ENCODE results near the gene HNF4A. TPM values are rescaled to one million over a fixed set of nuclear protein-coding genes. Genes with fewer than 3 reads are reported as not detected.

The HNF4A gene
- polyA plus RNA-seq, 1 donor = 0.04 TPM

GRCh38 chr20:44445742-44446710, 90.5 kb downstream of the HNF4A start:
- no peak for DNase-seq

DNA sequence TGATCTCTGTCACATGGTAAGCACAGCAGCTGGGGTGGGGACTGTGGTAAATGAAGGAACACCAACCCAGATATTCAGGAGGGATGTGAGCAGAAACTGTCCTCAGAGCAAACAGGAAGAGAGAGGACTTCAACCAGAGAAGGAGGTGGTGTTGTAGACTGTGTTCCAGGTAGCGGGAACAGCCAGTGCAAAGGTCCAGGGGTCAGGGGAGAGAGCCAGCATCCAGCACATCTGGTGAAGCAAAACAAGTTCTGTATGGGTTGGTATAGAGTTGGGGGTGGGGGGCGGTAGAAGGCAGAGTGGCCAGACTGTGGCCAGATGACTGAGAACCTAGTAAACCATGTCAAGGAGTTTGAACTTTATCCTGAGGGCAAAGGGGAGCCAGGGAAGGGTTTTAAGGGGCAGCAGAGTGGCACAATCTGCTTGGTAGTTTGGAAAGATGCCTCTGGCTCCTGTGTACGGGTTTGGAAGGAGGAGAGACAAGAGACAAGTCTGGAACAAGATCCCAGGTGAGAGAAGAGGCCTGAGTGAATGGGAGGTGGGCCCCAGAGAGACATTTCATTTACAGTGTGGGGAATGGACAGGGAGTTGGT, 92.4 kb downstream of the HNF4A start:
- no peak for DNase-seq

DNA sequence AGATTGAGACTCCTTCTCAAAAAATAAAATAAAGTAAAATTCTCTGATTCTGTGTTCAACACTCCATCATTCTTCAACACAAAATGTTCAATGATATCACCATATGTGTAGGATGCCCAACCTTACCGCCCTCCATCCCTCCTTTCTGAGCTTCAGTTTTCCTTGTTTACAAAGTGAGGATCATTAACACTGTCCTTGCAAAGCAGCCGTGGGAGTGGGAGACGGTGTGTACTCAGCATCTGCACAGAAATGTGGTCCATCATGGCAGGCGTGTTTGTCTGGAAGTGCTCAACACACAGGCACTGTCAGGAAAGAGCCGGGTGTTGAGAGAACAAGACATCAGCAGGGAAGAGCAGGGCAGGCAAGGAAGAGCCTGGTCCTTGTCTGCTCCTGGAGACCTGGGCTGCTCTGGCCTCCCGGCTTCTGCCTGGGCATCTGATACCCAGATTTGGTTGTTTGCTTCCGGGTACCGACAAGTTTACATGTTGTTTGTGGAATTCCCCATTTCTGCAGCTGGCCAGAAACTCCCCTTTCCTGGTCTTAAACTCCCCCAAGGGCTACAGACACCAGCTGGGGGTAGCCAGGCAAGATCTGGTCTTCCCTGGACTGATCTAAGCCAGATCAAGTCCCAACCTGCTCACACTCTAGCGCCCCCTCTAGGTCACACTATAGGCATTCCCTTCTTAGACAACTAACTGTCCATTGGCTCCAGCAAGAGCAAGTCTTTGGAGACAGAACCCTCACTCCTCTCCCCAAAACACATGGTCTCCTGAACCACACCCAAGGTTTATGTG, 93.5 kb downstream of the HNF4A start:
- no peak for DNase-seq

- no peak for DNase-seq
Observed at GRCh38 chr20:44449864-44450263, 94.4 kb downstream of the HNF4A start.

- DNase-seq = no peak
Observed at GRCh38 chr20:44450281-44450889, 94.9 kb downstream of the HNF4A start.

GRCh38 chr20:44450903-44451450, 95.5 kb downstream of the HNF4A start:
- no peak for DNase-seq

DNA sequence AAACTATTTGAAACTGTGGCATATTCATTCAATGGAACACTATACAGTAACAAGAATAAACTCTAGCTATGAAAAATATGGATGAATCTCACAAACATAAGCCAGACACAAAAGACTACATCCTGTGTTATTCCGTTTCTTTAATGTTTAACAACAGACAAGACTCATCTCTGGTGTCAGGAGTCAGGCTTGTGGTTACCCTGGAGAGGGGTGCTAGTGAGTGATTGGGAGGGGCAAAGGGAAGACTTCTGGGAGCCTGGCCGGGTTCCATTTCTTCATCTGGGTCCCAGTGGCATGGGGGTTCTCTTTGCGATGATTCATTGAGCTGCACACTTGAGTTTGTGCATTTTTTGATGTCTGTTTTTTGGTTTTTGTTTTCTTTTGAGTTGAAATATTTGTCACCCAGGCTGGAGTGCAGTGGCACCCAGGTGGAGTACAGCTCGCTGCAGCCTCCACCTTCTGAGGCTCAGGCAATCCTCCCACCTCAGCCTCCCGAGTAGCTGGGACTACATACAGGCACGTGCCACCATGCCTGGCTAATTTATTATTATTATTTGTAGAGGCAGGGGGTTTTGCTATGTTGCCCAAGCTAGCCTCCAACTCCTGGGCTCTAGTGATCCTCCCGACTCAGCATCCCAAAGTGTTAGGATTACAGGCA, 98.9 kb downstream of the HNF4A start:
- no peak for DNase-seq

DNA sequence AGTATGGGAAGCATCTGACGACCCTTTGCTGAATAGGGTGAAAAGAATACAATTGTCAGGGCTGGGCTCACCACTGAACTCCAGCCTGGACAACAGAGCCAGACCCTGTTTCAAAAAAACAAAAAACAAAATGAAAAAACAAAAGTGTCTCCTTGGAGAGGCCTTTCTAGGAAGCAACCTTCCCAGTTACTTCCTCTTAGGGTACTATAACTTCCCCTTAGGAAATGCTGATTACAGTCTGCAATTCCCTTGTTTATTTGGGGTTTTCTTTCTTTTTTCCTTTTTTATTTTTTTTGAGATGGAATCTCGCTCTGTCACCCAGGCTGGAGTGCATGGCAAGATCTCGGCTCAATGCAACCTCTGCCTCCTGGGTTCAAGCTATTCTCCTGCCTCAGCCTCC, 99.6 kb downstream of the HNF4A start:
- no peak for DNase-seq

GRCh38 chr20:44456611-44457010, 101.1 kb downstream of the HNF4A start:
- no peak for DNase-seq

DNA sequence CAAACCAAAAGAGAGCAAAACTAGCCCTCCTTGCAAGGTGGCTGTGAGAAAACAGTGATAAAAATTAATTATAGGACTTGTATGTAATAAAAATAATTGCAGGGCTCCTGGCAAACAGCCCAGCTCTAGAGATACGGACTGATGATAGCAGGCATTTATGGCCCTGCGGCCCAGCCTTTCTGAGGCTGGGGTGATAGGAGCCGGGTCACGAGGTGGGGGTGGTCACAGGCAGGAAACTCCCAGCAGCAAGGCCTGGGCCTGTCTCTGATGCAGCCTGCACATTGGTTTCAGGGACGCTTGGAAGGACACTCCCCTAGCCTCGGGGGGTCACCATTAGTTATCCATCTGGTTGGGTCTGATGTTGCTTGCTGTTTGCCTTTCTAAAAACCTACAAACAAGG, 101.5 kb downstream of the HNF4A start:
- no peak for DNase-seq

DNA sequence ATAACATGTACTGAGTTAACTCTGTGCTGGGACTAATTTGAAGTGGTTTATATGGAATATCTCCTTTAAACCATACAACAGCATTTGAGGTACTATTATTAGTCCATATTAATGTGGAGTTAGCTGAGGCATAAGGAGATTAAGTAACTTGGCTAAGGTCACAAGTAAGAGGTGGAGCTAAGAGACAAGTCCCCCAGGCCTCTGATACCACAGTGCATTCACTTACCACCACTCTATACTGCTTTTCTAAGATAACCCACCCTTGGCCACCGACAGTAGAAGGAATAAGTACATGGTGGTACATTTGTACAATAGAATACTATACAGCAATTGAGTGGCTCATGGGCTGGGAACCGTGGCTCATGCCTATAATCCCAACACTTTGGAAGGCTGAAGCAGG, 103.8 kb downstream of the HNF4A start:
- DNase-seq = no peak

GRCh38 chr20:44460795-44461141, 105.3 kb downstream of the HNF4A start:
- no peak for DNase-seq

GRCh38 chr20:44461142-44461802, 105.8 kb downstream of the HNF4A start:
- DNase-seq = no peak

- no peak for DNase-seq
Observed at GRCh38 chr20:44461803-44462174, 106.3 kb downstream of the HNF4A start.

DNA sequence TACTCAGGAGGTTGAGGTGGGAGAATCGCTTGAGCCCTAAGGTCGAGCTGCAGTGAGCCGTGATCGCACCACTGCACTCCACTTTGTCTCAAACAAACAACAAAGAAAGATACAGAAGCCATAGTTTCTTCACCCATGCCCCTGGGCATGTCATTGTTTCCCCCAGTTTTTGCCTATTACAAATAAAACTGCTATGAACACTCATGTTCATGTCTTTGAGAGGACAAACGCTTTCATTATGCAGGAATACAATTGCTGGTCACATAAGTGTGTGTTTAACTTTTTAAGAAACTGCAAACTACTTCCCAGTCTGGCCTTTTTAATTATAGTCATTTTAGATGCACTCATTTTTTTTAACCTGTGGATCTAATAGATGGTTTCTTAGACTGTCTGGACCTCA, 108.0 kb downstream of the HNF4A start:
- DNase-seq = no peak

GRCh38 chr20:44464514-44464913, 109.0 kb downstream of the HNF4A start:
- no peak for DNase-seq

DNA sequence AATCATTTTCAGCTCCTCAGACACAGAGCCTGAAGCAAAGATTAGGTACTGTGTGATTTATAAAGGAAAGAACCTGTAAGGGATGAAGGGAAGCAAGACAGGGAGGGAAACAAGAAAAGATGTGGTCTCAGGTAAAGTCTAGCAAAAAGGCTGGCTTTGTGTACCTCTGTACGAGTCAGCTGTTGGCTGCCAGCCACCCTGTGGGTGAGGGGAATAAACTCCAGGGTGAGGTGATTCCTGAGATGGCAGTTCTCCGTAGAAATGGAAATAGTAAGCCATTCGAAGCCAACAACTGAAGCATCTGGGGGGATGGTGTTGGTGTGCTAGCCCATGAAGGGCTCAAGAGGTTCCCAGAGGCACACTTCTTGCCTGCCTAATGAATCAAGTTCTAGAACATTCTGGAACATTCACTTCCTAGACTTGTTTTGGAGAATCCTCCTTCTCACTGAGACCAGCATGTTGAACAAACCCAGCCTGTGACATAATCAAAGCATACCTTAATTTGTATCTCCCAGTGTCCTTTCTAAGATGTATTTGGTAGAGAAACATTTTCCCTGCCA, 109.6 kb downstream of the HNF4A start:
- no peak for DNase-seq

- DNase-seq = no peak
Observed at GRCh38 chr20:44467289-44467883, 111.9 kb downstream of the HNF4A start.

DNA sequence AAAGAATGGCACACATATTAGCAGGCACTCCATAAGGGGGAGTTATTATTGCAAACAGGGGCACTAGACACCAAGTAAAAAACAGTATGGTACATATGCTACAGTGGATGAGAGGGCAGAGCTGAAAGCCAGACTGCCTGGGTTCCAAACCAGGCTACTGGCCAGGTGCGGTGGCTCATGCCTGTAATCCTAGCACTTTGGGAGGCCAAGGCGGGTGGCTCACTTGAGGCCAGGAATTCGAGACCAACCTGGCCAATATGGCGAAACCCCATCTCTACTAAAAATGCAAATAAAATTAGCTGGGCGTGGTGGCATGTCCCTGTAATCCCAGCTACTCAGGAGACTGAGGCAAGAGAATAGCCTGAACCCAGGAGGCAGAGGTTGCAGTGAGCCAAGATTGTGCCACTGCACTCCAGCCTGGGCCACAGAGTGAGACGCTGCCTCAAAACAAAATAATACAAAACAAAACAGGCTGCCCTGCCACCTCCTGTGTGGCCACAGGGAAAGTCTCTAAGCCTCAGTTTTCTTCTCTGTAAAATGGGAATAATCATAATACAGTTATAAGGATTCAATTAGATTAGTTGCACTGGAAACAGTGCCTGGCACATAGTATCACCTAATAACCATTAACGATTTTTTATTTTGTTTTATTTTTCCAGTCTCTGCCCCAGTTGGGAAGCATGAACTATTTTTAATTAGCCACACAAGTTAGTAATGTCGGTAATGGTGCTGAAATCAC, 112.7 kb downstream of the HNF4A start:
- DNase-seq = no peak

GRCh38 chr20:44470327-44470726, 114.8 kb downstream of the HNF4A start:
- DNase-seq = no peak

All from hindlimb muscle (tissue), 1 donor.